AG09319 (cell line): ENCODE data around the gene TMPRSS2.

Source experiments
- DNase-seq: peaks from one replicate; pipeline ENCODE4 v3.0.0-alpha.2; 2010; ENCODE audit warnings: low read depth; ENCODE audit errors: extremely low read depth
- CTCF ChIP-seq: IDR thresholded peaks from 2 replicates; pipeline ENCODE4 v1.5.1; 2011; ENCODE audit warnings: low read depth, mild to moderate bottlenecking, inconsistent platforms, low read length, moderate library complexity

The TMPRSS2 gene

GRCh38 chr21:41521489-41522027 is 13.6 kb upstream of the TMPRSS2 start:
- no peak for DNase-seq
- no peak for TF ChIP-seq CTCF

GRCh38 chr21:41520560-41521442 is 12.8 kb upstream of the TMPRSS2 start:
- TF ChIP-seq CTCF = no peak
- DNase-seq = no peak

- DNase-seq = no peak
- TF ChIP-seq CTCF = no peak
Observed at GRCh38 chr21:41519806-41520559, 12.0 kb upstream of the TMPRSS2 start.

- TF ChIP-seq CTCF = no peak
- DNase-seq = no peak
Observed at GRCh38 chr21:41518757-41519156, 10.8 kb upstream of the TMPRSS2 start.

- DNase-seq = no peak
Observed at GRCh38 chr21:41511858-41512257, 3.9 kb upstream of the TMPRSS2 start.

GRCh38 chr21:41510500-41510899 is 2.5 kb upstream of the TMPRSS2 start:
- no peak for DNase-seq
- no peak for TF ChIP-seq CTCF

More at GRCh38 chr21:41511858-41512257, 3.9 kb upstream of the TMPRSS2 start:
- TF ChIP-seq CTCF = no peak

- TF ChIP-seq CTCF = no peak
- no peak for DNase-seq
Observed at GRCh38 chr21:41509733-41510132, 1.8 kb upstream of the TMPRSS2 start.
